HepG2 (cell line): Measurements from ENCODE around the gene CLDN9. TPM values are rescaled to one million over a fixed set of nuclear protein-coding genes. Genes with fewer than 3 reads are reported as not detected.

Experiments used
- ETV6 ChIP-seq: sonication (generic); formaldehyde crosslinking; conservative IDR thresholded peaks from 2 replicates; pipeline ENCODE4 v1.4.0; 2020; ENCODE audit warnings: missing genetic modification reagents
- HNRNPUL1 ChIP-seq: fragments of 200-400 bp; formaldehyde crosslinking; IDR thresholded peaks from 2 replicates; pipeline ENCODE4 v1.6.1; 2017; ENCODE audit warnings: low read depth, mild to moderate bottlenecking, low read length, moderate library complexity
- PBX3 ChIP-seq: sonication (generic); formaldehyde crosslinking; IDR thresholded peaks from 2 replicates; pipeline ENCODE4 v1.8.1; 2023; ENCODE audit warnings: missing genetic modification reagents, inconsistent platforms, borderline replicate concordance
- RAD51 ChIP-seq: fragments of 450-650 bp; IDR thresholded peaks from 2 replicates; pipeline ENCODE4 v1.6.1; 2016; ENCODE audit warnings: borderline replicate concordance
- RARA ChIP-seq: IDR thresholded peaks from 2 replicates; pipeline ENCODE4 v1.6.1; 2016; ENCODE audit warnings: missing genetic modification reagents, missing compliant biosample characterization
- RBAK ChIP-seq: sonication (generic); formaldehyde crosslinking; IDR thresholded peaks from 2 replicates; pipeline ENCODE4 v1.5.1; 2020; ENCODE audit warnings: mild to moderate bottlenecking, missing genetic modification reagents
- SNAPC2 ChIP-seq: sonication (generic); formaldehyde crosslinking; IDR thresholded peaks from 2 replicates; pipeline ENCODE4 v1.8.1; 2022; ENCODE audit warnings: mild to moderate bottlenecking, missing genetic modification reagents
- SUZ12 ChIP-seq: fragments of 150-350 bp; IDR thresholded peaks from 2 replicates; pipeline ENCODE4 v1.6.1; 2014; ENCODE audit warnings: low read depth, low read length
- TFDP2 ChIP-seq: sonication (generic); formaldehyde crosslinking; IDR thresholded peaks from 2 replicates; pipeline ENCODE4 v1.4.0; 2020; ENCODE audit warnings: missing genetic modification reagents
- ZBTB42 ChIP-seq: sonication (generic); formaldehyde crosslinking; IDR thresholded peaks from 2 replicates; pipeline ENCODE4 v1.5.0; 2020; ENCODE audit warnings: mild to moderate bottlenecking, missing genetic modification reagents
- ZNF335 ChIP-seq: sonication (generic); formaldehyde crosslinking; IDR thresholded peaks from 2 replicates; pipeline ENCODE4 v1.4.0; 2020; ENCODE audit warnings: missing genetic modification reagents
- ZNF773 ChIP-seq: sonication (generic); formaldehyde crosslinking; IDR thresholded peaks from 2 replicates; pipeline ENCODE4 v1.4.0; 2020; ENCODE audit warnings: missing genetic modification reagents, borderline replicate concordance
- polyA plus RNA-seq, 8 experiments: library from polyadenylated mRNA; depleted of rRNA in 3 of 8; stranded (reverse) in 7 of 8; unstranded in 1 of 8; fragments of >200 nt; fragmentation: Illumina TruSeq in 4 of 8; extraction: Trizol in 4 of 8; gene quantifications; 2 replicates each; pipeline versions ENCODE4 v1.2.1 to v1.2.3, GENCODE V29; 2011 to 2016; ENCODE audit warnings: low read depth in 4 of 8, missing spikeins in 1 of 8, mixed read lengths in 1 of 8; ENCODE audit not compliant: insufficient read depth in 1 of 8
- total RNA-seq, 5 experiments: library from RNA; depleted of rRNA; stranded (reverse); fragments of >200 nt; fragmentation: Illumina TruSeq; extraction: Trizol; gene quantifications; 2 replicates each; pipeline ENCODE4 v1.2.3, GENCODE V29; 2016; ENCODE audit warnings: low read depth in 1 of 5
- TF ChIP-seq, protein P1 (sequence below): sonication (generic); formaldehyde crosslinking; IDR thresholded peaks from 2 replicates; pipeline ENCODE4 v1.4.0; 2020; ENCODE audit warnings: missing genetic modification reagents, borderline replicate concordance
- TF ChIP-seq, protein P2 (sequence below): sonication (generic); formaldehyde crosslinking; IDR thresholded peaks from 2 replicates; pipeline ENCODE4 v1.4.0; 2020; ENCODE audit warnings: missing genetic modification reagents, borderline replicate concordance
- TF ChIP-seq, protein P3 (sequence below): sonication (generic); formaldehyde crosslinking; IDR thresholded peaks from 2 replicates; pipeline ENCODE4 v1.4.0; 2020; ENCODE audit warnings: missing genetic modification reagents, borderline replicate concordance

Gene CLDN9
- total and polyA plus RNA-seq, 2 of the 13 experiments (the other 11 are each of a cell fraction or from before 2014, with no cell fraction given) = 0.15 to 0.26 TPM

- TF ChIP-seq SNAPC2 (CRISPR knock-in tag) (peak; percentile 95), ETV6 (CRISPR knock-in tag) (peak; percentile 96), ZNF773 (CRISPR knock-in tag) (peak; percentile 73; the same call in 1 of the 2 replicates), ZBTB42 (CRISPR knock-in tag) (peak; percentile 94), RAD51 (no peak), SUZ12 (no peak), ZNF335 (peak; percentile 93; the same call in 1 of the 2 replicates), RBAK (CRISPR knock-in tag) (no peak), TFDP2 (CRISPR knock-in tag) (peak; percentile 95), PBX3 (CRISPR knock-in tag) (0 out of 2 replicates have a peak, but pooled peaks have one; percentile 84), HNRNPUL1 (no peak), RARA (peak; percentile 75; the same call in 1 of the 2 replicates)
- TF ChIP-seq, protein P1, sequence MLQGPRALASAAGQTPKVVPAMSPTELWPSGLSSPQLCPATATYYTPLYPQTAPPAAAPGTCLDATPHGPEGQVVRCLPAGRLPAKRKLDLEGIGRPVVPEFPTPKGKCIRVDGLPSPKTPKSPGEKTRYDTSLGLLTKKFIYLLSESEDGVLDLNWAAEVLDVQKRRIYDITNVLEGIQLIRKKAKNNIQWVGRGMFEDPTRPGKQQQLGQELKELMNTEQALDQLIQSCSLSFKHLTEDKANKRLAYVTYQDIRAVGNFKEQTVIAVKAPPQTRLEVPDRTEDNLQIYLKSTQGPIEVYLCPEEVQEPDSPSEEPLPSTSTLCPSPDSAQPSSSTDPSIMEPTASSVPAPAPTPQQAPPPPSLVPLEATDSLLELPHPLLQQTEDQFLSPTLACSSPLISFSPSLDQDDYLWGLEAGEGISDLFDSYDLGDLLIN (CRISPR knock-in tag) = peak; percentile 85; the same call in 1 of the 2 replicates
- TF ChIP-seq, protein P2, sequence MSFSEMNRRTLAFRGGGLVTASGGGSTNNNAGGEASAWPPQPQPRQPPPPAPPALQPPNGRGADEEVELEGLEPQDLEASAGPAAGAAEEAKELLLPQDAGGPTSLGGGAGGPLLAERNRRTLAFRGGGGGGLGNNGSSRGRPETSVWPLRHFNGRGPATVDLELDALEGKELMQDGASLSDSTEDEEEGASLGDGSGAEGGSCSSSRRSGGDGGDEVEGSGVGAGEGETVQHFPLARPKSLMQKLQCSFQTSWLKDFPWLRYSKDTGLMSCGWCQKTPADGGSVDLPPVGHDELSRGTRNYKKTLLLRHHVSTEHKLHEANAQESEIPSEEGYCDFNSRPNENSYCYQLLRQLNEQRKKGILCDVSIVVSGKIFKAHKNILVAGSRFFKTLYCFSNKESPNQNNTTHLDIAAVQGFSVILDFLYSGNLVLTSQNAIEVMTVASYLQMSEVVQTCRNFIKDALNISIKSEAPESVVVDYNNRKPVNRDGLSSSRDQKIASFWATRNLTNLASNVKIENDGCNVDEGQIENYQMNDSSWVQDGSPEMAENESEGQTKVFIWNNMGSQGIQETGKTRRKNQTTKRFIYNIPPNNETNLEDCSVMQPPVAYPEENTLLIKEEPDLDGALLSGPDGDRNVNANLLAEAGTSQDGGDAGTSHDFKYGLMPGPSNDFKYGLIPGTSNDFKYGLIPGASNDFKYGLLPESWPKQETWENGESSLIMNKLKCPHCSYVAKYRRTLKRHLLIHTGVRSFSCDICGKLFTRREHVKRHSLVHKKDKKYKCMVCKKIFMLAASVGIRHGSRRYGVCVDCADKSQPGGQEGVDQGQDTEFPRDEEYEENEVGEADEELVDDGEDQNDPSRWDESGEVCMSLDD (CRISPR knock-in tag) = peak; percentile 70; the same call in 1 of the 2 replicates
- TF ChIP-seq, protein P3, sequence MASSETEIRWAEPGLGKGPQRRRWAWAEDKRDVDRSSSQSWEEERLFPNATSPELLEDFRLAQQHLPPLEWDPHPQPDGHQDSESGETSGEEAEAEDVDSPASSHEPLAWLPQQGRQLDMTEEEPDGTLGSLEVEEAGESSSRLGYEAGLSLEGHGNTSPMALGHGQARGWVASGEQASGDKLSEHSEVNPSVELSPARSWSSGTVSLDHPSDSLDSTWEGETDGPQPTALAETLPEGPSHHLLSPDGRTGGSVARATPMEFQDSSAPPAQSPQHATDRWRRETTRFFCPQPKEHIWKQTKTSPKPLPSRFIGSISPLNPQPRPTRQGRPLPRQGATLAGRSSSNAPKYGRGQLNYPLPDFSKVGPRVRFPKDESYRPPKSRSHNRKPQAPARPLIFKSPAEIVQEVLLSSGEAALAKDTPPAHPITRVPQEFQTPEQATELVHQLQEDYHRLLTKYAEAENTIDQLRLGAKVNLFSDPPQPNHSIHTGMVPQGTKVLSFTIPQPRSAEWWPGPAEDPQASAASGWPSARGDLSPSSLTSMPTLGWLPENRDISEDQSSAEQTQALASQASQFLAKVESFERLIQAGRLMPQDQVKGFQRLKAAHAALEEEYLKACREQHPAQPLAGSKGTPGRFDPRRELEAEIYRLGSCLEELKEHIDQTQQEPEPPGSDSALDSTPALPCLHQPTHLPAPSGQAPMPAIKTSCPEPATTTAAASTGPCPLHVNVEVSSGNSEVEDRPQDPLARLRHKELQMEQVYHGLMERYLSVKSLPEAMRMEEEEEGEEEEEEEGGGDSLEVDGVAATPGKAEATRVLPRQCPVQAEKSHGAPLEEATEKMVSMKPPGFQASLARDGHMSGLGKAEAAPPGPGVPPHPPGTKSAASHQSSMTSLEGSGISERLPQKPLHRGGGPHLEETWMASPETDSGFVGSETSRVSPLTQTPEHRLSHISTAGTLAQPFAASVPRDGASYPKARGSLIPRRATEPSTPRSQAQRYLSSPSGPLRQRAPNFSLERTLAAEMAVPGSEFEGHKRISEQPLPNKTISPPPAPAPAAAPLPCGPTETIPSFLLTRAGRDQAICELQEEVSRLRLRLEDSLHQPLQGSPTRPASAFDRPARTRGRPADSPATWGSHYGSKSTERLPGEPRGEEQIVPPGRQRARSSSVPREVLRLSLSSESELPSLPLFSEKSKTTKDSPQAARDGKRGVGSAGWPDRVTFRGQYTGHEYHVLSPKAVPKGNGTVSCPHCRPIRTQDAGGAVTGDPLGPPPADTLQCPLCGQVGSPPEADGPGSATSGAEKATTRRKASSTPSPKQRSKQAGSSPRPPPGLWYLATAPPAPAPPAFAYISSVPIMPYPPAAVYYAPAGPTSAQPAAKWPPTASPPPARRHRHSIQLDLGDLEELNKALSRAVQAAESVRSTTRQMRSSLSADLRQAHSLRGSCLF (CRISPR knock-in tag) = peak; percentile 82
These were observed 43.8 kb upstream of the CLDN9 start, which contains the start of gene PAQR4 (continued) for GRCh38 chr16:2968738-2969544.
